Cardiac fibroblast (primary cell): ENCODE data around the gene DYSF.

Experiments used
- DNase-seq, 2 donors: peaks; one replicate each; pipeline versions ENCODE4 v3.0.0 to v3.0.0-alpha.2; 2010; ENCODE audit warnings: low read depth in 2 of 2
- H3K4me3 ChIP-seq, 2 donors: replicated peaks in 1 of 2; 1 replicate in 1 of 2; 2 replicates in 1 of 2; pipeline ENCODE4 v1.5.1; 2011; ENCODE audit warnings: low read depth in 2 of 2, low read length in 2 of 2, mild to moderate bottlenecking in 2 of 2, moderate library complexity in 1 of 2
- TF ChIP-seq, protein P1 (sequence below): IDR thresholded peaks from one replicate; pipeline ENCODE4 v1.5.1; 2011; ENCODE audit warnings: low read depth, mild to moderate bottlenecking, low read length, inconsistent platforms

DYSF gene

DNA sequence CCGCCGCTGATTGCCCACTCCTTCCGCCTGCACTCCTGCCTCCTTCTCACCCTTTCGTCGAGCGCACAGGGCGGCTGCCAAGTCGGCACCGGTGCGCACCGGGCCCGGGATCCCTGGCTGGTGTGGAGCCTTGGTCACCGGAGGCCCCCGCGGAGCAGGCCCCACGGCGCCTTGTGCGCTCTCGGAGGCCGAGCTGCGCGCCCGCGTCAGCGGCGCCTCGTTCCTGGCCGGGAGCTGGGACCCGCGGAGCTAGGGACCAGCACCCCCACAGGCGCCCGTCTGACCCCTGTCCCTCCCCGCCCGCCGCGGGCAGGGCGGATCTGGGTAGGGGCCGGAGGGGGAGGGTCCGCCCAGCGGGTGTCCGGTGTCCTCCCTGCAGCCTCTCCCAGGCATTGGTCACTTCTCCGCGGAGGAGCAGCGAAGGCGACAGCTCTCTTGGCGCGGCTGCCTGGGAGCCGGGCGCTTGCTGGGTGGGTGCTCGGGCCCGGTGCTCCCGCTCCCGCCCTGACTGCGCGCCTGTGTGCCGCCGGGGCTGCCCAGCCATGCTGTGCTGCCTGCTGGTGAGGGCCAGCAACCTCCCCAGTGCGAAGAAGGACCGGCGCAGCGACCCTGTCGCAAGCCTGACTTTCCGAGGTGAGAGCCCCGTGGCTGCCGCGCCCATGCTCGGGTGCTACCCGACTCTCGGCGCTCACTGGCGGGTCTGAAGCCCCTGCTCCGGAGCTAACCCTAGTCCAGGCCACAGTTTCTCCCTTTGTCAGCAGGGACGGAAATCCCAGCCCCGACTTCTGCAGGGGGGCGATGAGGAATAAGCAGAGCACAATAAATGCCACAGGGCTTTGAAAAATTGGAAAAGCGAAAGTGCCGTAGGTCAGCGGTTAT lies 13.2 kb downstream of the DYSF start:
- peak in 1 of 2 donors; percentile 48 for DNase-seq

DNA sequence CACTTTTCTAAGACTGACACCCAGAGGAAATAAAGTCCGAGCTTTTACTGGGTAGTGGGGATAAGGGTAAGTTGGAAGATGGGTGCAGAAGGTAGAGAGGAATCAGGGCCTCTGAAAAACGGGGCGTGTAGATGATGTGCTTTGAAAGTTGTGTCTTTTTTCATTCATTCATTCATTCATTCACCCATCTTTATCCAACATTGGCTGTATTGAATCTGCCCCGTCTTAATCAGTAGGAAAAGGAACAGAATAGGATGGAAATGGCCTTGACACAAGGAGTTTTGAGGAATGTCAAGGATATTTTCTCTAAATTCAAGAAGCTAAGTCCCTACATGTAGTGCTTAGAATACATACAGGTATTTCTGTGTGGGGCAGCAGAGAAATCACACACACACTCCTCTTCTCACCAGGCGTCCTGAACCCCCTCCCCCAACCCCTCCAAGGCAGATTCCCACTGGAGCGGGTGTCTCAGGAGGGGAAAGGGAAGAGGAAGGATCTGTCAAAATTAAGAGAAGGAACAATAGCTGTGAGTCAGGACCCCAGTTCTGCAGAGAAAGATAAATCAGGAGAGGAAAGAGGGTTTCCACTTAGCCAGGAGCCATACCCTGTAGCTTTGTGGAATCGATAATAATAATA lies 13.9 kb downstream of the DYSF start:
- no peak for DNase-seq
- TF ChIP-seq, protein P1, sequence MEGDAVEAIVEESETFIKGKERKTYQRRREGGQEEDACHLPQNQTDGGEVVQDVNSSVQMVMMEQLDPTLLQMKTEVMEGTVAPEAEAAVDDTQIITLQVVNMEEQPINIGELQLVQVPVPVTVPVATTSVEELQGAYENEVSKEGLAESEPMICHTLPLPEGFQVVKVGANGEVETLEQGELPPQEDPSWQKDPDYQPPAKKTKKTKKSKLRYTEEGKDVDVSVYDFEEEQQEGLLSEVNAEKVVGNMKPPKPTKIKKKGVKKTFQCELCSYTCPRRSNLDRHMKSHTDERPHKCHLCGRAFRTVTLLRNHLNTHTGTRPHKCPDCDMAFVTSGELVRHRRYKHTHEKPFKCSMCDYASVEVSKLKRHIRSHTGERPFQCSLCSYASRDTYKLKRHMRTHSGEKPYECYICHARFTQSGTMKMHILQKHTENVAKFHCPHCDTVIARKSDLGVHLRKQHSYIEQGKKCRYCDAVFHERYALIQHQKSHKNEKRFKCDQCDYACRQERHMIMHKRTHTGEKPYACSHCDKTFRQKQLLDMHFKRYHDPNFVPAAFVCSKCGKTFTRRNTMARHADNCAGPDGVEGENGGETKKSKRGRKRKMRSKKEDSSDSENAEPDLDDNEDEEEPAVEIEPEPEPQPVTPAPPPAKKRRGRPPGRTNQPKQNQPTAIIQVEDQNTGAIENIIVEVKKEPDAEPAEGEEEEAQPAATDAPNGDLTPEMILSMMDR, result no peak
- H3K4me3 ChIP-seq, result peak overlapping the region; percentile 59 to 66

More for the DNA sequence above, 13.2 kb downstream of the DYSF start:
- TF ChIP-seq, protein P1, result no peak
- peak overlapping the region; percentile 59 to 66 for H3K4me3 ChIP-seq

DNA sequence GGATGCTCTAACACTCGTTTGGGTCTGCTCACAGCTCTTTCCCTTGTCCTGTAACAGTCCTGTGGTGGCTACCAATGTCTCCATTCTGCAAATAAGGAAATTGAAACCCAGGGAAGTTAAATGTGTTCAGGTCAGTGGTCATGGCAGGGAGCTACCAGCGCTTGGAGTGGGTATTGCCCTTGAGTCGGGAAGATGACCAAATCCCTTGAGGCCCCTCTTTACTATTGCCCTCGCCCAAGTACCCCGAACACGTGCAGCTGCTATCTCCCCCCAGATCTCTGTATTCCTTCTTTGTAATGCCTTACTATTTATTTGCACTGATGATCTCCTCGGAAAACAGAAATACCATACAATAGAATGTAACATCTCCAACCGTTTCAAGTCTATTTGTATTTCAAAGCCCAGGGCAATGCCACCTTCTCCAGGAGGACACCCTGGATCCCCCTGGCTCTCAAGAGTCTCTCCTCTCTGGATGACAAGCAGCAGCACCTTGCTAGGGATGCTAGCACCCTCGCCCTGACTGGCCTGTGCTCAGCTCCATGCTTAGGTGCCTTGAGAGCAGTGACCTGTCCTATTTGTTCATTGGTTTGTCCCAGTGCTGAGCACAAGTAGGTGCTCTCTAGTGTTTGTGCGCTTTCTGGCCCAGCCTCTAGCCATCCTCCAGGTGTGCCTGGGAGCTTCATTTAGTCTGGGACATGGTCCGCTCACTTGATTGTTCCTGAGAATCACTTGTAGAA lies 15.1 kb downstream of the DYSF start:
- TF ChIP-seq, protein P1, result no peak
- no peak for DNase-seq

DNA sequence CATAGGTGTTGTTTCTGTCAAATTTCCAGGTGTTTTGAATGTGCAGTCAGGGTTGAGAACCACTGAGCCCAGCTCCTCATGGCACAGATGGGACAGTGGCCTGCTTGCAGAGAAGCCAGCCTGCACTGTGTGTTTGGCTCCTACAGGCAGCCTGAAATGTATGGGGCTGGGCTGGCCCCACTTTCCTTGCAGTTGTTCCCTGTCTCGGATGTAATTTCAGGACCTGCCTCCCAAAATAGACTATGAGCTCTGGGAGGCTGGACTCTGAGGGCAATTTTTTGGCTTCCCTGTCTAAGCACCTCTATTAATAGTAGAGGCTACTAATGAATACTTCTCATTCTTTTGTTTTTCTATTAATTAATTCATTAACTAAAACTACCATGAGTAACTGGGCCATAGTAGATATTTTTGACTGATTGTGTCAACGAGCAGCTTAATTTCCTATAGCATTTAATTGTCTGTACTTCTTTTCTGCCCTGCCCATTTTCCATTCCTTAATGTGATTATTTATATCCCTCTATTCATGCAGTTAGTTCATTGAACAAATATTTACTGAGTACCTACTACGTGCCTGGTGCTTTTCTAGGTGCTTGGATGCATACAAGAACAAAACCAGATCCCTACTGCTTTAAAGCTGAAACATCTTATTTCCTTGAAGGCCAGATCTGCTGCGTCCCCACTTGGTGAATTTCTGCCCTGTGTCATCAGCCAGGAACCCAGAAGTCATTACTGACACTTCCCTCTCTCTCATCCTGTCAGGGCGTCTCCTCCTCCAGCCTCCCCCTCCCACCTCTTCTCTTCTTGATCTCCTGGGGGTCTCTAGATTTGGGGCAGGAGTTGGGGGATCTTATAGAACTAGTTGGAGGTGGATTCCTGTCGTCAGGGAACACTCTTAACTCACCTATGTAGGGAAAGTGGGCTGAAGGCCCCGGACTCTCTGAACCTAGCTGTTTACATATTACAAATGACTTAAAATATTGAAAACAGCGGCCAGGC lies 16.3 kb downstream of the DYSF start:
- TF ChIP-seq, protein P1, result no peak
- DNase-seq, result no peak
- no peak overlapping the region for H3K4me3 ChIP-seq

More for the DNA sequence above, 15.1 kb downstream of the DYSF start:
- no peak overlapping the region for H3K4me3 ChIP-seq

DNA sequence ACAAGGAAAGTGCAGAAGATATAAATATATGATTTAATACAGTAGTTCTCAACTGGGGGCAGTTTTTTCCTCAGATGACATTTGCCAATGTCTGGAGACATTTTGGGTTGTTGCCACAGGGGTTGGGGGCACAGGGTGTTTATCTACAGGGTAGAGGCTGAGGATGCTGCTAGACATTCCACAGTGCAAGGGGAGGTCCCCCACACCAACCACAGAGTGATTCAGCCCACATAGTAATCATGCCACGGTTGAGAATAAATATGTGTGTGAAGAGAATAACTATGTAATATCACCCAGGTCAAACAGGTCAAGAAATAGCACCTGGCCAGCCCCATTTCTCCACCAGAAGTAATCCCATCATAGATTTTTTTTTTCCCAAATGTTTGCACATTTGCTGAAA lies 17.9 kb downstream of the DYSF start:
- no peak overlapping the region for H3K4me3 ChIP-seq
- TF ChIP-seq, protein P1, result no peak
- peak in 1 of 2 donors; percentile 81 for DNase-seq

DNA sequence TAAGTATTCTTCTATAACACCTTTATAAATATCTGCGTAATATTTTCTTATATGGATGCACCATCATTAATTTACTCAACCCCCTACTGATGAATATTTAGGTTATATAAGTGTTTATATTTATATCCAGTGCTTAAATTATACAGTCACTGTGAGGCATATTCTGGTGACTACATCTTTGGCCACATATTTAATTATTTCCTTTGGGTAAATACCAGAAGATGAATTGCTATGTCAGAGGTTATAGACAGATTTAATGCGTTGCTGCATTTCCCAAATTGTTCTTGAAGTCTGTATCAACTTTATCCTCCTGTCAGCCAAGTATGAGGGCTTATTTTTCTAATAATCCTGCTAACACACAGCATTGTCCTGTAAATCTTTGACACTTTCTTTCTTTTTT lies 18.7 kb downstream of the DYSF start:
- DNase-seq, result no peak
- H3K4me3 ChIP-seq, result no peak overlapping the region
- TF ChIP-seq, protein P1, result no peak
